Liver (tissue), 9 donors: ENCODE measurements around the gene SAMSN1. TPM values are rescaled to one million over a fixed set of nuclear protein-coding genes. Genes with fewer than 3 reads are reported as not detected.

Experiments
- DNase-seq: peaks from one replicate; pipeline ENCODE4 v3.0.0-alpha.2; 2017; ENCODE audit warnings: low spot score
- H3K27ac ChIP-seq, 2 donors: one replicate each; pipeline ENCODE4 v1.7.0; 2013; ENCODE audit warnings: inconsistent platforms in 2 of 2, low read length in 2 of 2, control low read depth in 1 of 2, low read depth in 1 of 2, mild to moderate bottlenecking in 1 of 2
- H3K27me3 ChIP-seq, 4 donors: one replicate each; pipeline versions ENCODE4 v1.6.1 to v1.7.0; 2013; ENCODE audit warnings: low read length in 3 of 4, inconsistent platforms in 1 of 4, mild to moderate bottlenecking in 1 of 4, moderate library complexity in 1 of 4; ENCODE audit not compliant: control insufficient read depth in 4 of 4, insufficient read depth in 4 of 4
- H3K36me3 ChIP-seq, 4 donors: one replicate each; pipeline versions ENCODE4 v1.6.1 to v1.7.0; 2013; ENCODE audit warnings: low read length in 3 of 4, mild to moderate bottlenecking in 3 of 4, low read depth in 1 of 4, moderate library complexity in 1 of 4; ENCODE audit not compliant: control insufficient read depth in 4 of 4, insufficient read depth in 3 of 4
- H3K4me1 ChIP-seq, 4 donors: one replicate each; pipeline versions ENCODE4 v1.6.1 to v1.7.0; 2013; ENCODE audit warnings: low read length in 3 of 4, mild to moderate bottlenecking in 3 of 4, moderate library complexity in 1 of 4; ENCODE audit not compliant: control insufficient read depth in 4 of 4, insufficient read depth in 4 of 4
- H3K4me3 ChIP-seq, 3 donors: one replicate each; pipeline versions ENCODE4 v1.6.1 to v1.7.0; 2013; ENCODE audit warnings: low read length in 3 of 3, control low read depth in 1 of 3, low read depth in 1 of 3, mild to moderate bottlenecking in 1 of 3
- H3K9ac ChIP-seq, 2 donors: one replicate each; pipeline ENCODE4 v1.7.0; 2013; ENCODE audit warnings: low read length in 2 of 2, mild to moderate bottlenecking in 2 of 2, moderate library complexity in 2 of 2, control low read depth in 1 of 2, low read depth in 1 of 2
- H3K9me3 ChIP-seq, 4 donors: one replicate each; pipeline versions ENCODE4 v1.6.1 to v1.7.0; 2013; ENCODE audit warnings: low read length in 3 of 4; ENCODE audit not compliant: control insufficient read depth in 4 of 4
- ATF3 ChIP-seq: IDR thresholded peaks from 2 replicates; pipeline ENCODE4 v1.6.1; 2016; ENCODE audit warnings: antibody characterized with exemption
- EGR1 ChIP-seq, 2 donors: IDR thresholded peaks; 2 replicates each; pipeline ENCODE4 v1.6.1; 2016 to 2018; ENCODE audit warnings: antibody characterized with exemption in 2 of 2, low read depth in 2 of 2
- FOXA1 ChIP-seq: IDR thresholded peaks from 2 replicates; pipeline ENCODE4 v1.6.1; 2016; ENCODE audit warnings: antibody characterized with exemption
- FOXA2 ChIP-seq: IDR thresholded peaks from 2 replicates; pipeline ENCODE4 v1.6.1; 2016; ENCODE audit warnings: antibody characterized with exemption
- GABPA ChIP-seq, 2 donors: IDR thresholded peaks in 1 of 2; conservative IDR thresholded peaks in 1 of 2; 2 replicates each; pipeline ENCODE4 v1.6.1; 2016; ENCODE audit warnings: antibody characterized with exemption in 2 of 2, mild to moderate bottlenecking in 1 of 2, moderate library complexity in 1 of 2
- HNF4G ChIP-seq: IDR thresholded peaks from 2 replicates; pipeline ENCODE4 v1.6.1; 2016; ENCODE audit warnings: antibody characterized with exemption
- JUND ChIP-seq, 2 donors: IDR thresholded peaks; 2 replicates each; pipeline ENCODE4 v1.6.1; 2016; ENCODE audit warnings: antibody characterized with exemption in 2 of 2
- NR2F2 ChIP-seq: IDR thresholded peaks from 2 replicates; pipeline ENCODE4 v1.6.1; 2016; ENCODE audit warnings: antibody characterized with exemption
- RAD21 ChIP-seq, 2 donors: IDR thresholded peaks; 2 replicates each; pipeline ENCODE4 v1.6.1; 2016; ENCODE audit warnings: antibody characterized with exemption in 2 of 2, mild to moderate bottlenecking in 2 of 2
- RXRA ChIP-seq, 2 donors: IDR thresholded peaks; 2 replicates each; pipeline ENCODE4 v1.6.1; 2017 to 2018; ENCODE audit warnings: antibody characterized with exemption in 2 of 2, mild to moderate bottlenecking in 1 of 2
- SP1 ChIP-seq: IDR thresholded peaks from 2 replicates; pipeline ENCODE4 v1.6.1; 2018; ENCODE audit warnings: antibody characterized with exemption, mild to moderate bottlenecking
- YY1 ChIP-seq: IDR thresholded peaks from 2 replicates; pipeline ENCODE4 v1.6.1; 2016; ENCODE audit warnings: antibody characterized with exemption, mild to moderate bottlenecking
- WGBS: extraction: QIAGEN DNeasy Blood & Tissue Kit; methylation state at CpG from one replicate; pipeline ENCODE4 v1.1.7; 2013; 5-methylcytosine and 5-hydroxymethylcytosine counted together
- polyA plus RNA-seq, 2 donors: library from polyadenylated mRNA; stranded (reverse) in 1 of 2; unstranded in 1 of 2; fragments of 200-250 nt in 1 of 2; fragments of >200 nt in 1 of 2; fragmentation: Nextera tagmentation in 1 of 2; extraction: Ambion mirVana in 1 of 2; gene quantifications; one replicate each; pipeline versions ENCODE4 v1.2.1 to v1.2.3, GENCODE V29; 2013 to 2015
- total RNA-seq, 2 donors: library from RNA; depleted of rRNA; stranded (reverse); fragments of >200 nt; gene quantifications; one replicate each; pipeline ENCODE4 v1.2.3, GENCODE V29; 2014
- TF ChIP-seq, protein P1 (sequence below): IDR thresholded peaks from 2 replicates; pipeline ENCODE4 v1.6.1; 2016; ENCODE audit warnings: antibody characterized with exemption
- TF ChIP-seq, protein P2 (sequence below): IDR thresholded peaks from 2 replicates; pipeline ENCODE4 v1.6.1; 2016; ENCODE audit warnings: antibody characterized with exemption, mild to moderate bottlenecking
- TF ChIP-seq, protein P3 (sequence below): fragments of 150-350 bp; IDR thresholded peaks from 2 replicates; pipeline ENCODE4 v1.5.1; 2017; ENCODE audit warnings: improper control_type of control experiment, low read depth, low read length; ENCODE audit not compliant: missing input control
- TF ChIP-seq, protein P4 (sequence below): IDR thresholded peaks from 2 replicates; pipeline ENCODE4 v1.6.1; 2016; ENCODE audit warnings: antibody characterized with exemption
- donor health status: healthy.
- donor health status: healthy.
- donor health status: healthy.
- donor health status: healthy.
- donor health status: healthy.

The SAMSN1 gene
- total and polyA plus RNA-seq, 4 donors = 2.2 to 9.0 (median 3.4) TPM

DNA sequence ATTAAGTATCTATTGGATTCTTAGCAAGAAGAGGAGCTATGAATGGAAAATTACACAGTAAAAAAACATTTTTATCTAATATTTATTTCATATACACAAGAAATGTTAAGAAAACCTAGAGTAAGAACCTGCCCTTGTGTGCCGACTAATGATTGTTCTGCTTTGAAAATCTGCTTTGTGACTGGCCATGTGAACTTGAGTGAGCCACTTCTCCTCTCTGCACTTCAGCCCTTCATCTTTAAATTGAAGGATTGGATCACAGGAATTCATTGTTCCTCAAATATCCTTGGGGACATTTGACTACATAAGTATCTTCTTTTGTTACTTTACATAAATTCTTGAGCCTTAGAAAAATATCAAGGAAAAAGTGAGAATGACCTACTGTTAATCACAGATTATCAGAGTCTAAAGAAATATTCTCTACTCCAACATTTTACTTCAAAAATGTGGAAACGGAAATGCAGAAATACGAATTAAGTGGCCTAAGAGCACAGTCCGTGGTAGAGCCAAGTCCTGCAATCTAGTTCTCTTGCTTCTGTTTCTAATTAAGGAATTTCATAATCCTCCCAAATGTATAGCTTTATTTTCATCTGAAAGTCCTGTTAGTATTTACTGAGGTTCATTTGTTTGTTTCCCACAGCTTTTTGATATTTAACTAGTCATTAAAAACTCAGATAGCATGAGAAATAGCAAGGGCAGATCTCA lies 46.3 kb upstream of the SAMSN1 start:
- Histone ChIP-seq H3K9me3 (no peaks in the 10 kb centered on the region), H3K27me3 (no peaks in the 10 kb centered on the region), H3K4me3 (no peak overlapping the region), H3K9ac (no peak overlapping the region), H3K36me3 (no peaks in the 10 kb centered on the region), H3K27ac (peak overlapping the region; percentile 46 to 50), H3K4me1 (peaks cover 0 to 3% (median 0%) of the 10 kb centered on the region in 4 donors)
- WGBS = 77% methylated on average over 4 of the region's 4 CpGs
- DNase-seq = no peak
- TF ChIP-seq JUND (IDR thresholded peaks at IDR 0.05) (no peak), EGR1 (IDR thresholded peaks at IDR 0.05; ENCODE audit: low read depth in 2 of 2) (no peak), ATF3 (no peak), FOXA1 (no peak), GABPA (IDR thresholded peaks at IDR 0.05 in 1 of 2, conservative IDR thresholded peaks at IDR 0.05 in 1 of 2) (no peak), YY1 (no peak), FOXA2 (no peak), HNF4G (no peak), RAD21 (IDR thresholded peaks at IDR 0.05) (no peak)
- TF ChIP-seq, protein P1, sequence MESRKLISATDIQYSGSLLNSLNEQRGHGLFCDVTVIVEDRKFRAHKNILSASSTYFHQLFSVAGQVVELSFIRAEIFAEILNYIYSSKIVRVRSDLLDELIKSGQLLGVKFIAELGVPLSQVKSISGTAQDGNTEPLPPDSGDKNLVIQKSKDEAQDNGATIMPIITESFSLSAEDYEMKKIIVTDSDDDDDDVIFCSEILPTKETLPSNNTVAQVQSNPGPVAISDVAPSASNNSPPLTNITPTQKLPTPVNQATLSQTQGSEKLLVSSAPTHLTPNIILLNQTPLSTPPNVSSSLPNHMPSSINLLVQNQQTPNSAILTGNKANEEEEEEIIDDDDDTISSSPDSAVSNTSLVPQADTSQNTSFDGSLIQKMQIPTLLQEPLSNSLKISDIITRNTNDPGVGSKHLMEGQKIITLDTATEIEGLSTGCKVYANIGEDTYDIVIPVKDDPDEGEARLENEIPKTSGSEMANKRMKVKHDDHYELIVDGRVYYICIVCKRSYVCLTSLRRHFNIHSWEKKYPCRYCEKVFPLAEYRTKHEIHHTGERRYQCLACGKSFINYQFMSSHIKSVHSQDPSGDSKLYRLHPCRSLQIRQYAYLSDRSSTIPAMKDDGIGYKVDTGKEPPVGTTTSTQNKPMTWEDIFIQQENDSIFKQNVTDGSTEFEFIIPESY = no peak
- TF ChIP-seq, protein P2, sequence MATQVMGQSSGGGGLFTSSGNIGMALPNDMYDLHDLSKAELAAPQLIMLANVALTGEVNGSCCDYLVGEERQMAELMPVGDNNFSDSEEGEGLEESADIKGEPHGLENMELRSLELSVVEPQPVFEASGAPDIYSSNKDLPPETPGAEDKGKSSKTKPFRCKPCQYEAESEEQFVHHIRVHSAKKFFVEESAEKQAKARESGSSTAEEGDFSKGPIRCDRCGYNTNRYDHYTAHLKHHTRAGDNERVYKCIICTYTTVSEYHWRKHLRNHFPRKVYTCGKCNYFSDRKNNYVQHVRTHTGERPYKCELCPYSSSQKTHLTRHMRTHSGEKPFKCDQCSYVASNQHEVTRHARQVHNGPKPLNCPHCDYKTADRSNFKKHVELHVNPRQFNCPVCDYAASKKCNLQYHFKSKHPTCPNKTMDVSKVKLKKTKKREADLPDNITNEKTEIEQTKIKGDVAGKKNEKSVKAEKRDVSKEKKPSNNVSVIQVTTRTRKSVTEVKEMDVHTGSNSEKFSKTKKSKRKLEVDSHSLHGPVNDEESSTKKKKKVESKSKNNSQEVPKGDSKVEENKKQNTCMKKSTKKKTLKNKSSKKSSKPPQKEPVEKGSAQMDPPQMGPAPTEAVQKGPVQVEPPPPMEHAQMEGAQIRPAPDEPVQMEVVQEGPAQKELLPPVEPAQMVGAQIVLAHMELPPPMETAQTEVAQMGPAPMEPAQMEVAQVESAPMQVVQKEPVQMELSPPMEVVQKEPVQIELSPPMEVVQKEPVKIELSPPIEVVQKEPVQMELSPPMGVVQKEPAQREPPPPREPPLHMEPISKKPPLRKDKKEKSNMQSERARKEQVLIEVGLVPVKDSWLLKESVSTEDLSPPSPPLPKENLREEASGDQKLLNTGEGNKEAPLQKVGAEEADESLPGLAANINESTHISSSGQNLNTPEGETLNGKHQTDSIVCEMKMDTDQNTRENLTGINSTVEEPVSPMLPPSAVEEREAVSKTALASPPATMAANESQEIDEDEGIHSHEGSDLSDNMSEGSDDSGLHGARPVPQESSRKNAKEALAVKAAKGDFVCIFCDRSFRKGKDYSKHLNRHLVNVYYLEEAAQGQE = no peak

GRCh38 chr21:14591882-14592281 lies 45.8 kb upstream of the SAMSN1 start:
- DNase-seq = no peak
- no peaks in the 10 kb centered on the region for H3K9me3 ChIP-seq
- no peak overlapping the region for H3K9ac ChIP-seq
- H3K27me3 ChIP-seq = no peaks in the 10 kb centered on the region
- WGBS = 47% methylated on average over 2 of the region's 2 CpGs
- TF ChIP-seq RXRA (IDR thresholded peaks at IDR 0.05) (peak; percentile 25 to 49), HNF4G (no peak), SP1 (peak; percentile 30), RAD21 (IDR thresholded peaks at IDR 0.05) (peak; percentile 31 to 41), JUND (IDR thresholded peaks at IDR 0.05) (peak in 1 of 2 donors; percentile 12), YY1 (peak; percentile 63), NR2F2 (peak; percentile 86)
- TF ChIP-seq, protein P3, sequence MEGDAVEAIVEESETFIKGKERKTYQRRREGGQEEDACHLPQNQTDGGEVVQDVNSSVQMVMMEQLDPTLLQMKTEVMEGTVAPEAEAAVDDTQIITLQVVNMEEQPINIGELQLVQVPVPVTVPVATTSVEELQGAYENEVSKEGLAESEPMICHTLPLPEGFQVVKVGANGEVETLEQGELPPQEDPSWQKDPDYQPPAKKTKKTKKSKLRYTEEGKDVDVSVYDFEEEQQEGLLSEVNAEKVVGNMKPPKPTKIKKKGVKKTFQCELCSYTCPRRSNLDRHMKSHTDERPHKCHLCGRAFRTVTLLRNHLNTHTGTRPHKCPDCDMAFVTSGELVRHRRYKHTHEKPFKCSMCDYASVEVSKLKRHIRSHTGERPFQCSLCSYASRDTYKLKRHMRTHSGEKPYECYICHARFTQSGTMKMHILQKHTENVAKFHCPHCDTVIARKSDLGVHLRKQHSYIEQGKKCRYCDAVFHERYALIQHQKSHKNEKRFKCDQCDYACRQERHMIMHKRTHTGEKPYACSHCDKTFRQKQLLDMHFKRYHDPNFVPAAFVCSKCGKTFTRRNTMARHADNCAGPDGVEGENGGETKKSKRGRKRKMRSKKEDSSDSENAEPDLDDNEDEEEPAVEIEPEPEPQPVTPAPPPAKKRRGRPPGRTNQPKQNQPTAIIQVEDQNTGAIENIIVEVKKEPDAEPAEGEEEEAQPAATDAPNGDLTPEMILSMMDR = no peak
- TF ChIP-seq, protein P4, sequence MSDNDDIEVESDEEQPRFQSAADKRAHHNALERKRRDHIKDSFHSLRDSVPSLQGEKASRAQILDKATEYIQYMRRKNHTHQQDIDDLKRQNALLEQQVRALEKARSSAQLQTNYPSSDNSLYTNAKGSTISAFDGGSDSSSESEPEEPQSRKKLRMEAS = no peak
- H3K4me3 ChIP-seq = no peak overlapping the region
- H3K36me3 ChIP-seq = no peaks in the 10 kb centered on the region
- H3K27ac ChIP-seq = peak overlapping the region; percentile 31 to 46
- peaks cover 0 to 3% (median 0%) of the 10 kb centered on the region in 4 donors for H3K4me1 ChIP-seq
